Small intestine (tissue), 16 donors: Measurements from ENCODE around the gene ZNF529. TPM values are rescaled to one million over a fixed set of nuclear protein-coding genes. Genes with fewer than 3 reads are reported as not detected.
"Not testable (repeated sequence)": the region's sequence is repeated elsewhere in the genome, so short reads cannot be mapped to it uniquely, and the experiment has no call there.

Source experiments
- DNase-seq, 2 donors: peaks; one replicate each; pipeline versions ENCODE4 v3.0.0 to v3.0.0-alpha.2; 2013
- FAIRE-seq: peaks from 2 replicates; lab custom pipeline; 2012; peaks lifted over from hg19 to GRCh38; lab: Jason Lieb, UNC
- H3K27ac ChIP-seq, 3 donors: one replicate each; pipeline ENCODE4 v1.5.1; 2013; ENCODE audit warnings: low read length in 2 of 3, mild to moderate bottlenecking in 2 of 3, control low read depth in 1 of 3, inconsistent platforms in 1 of 3, low read depth in 1 of 3, moderate library complexity in 1 of 3
- H3K27me3 ChIP-seq, 3 donors: one replicate each; pipeline ENCODE4 v1.6.1; 2013; ENCODE audit warnings: low read length in 3 of 3, inconsistent platforms in 1 of 3; ENCODE audit not compliant: control insufficient read depth in 3 of 3, insufficient read depth in 3 of 3
- H3K36me3 ChIP-seq, 3 donors: one replicate each; pipeline ENCODE4 v1.6.1; 2013; ENCODE audit warnings: low read length in 3 of 3, inconsistent platforms in 1 of 3, low read depth in 1 of 3, mild to moderate bottlenecking in 1 of 3, moderate library complexity in 1 of 3; ENCODE audit not compliant: control insufficient read depth in 3 of 3, insufficient read depth in 2 of 3
- H3K4me1 ChIP-seq, 3 donors: one replicate each; pipeline ENCODE4 v1.6.1; 2013; ENCODE audit warnings: low read length in 2 of 3, inconsistent platforms in 1 of 3, low read depth in 1 of 3, mild to moderate bottlenecking in 1 of 3, moderate library complexity in 1 of 3; ENCODE audit not compliant: control insufficient read depth in 3 of 3, insufficient read depth in 2 of 3
- H3K4me3 ChIP-seq, 3 donors: one replicate each; pipeline ENCODE4 v1.5.1; 2013; ENCODE audit warnings: low read length in 3 of 3, control low read depth in 1 of 3, inconsistent platforms in 1 of 3, low read depth in 1 of 3, mild to moderate bottlenecking in 1 of 3, moderate library complexity in 1 of 3
- H3K9me3 ChIP-seq, 2 donors: one replicate each; pipeline ENCODE4 v1.6.1; 2013; ENCODE audit warnings: low read depth in 1 of 2, low read length in 1 of 2; ENCODE audit not compliant: control insufficient read depth in 2 of 2, insufficient read depth in 1 of 2
- WGBS, 3 donors: extraction: QIAGEN DNeasy Blood & Tissue Kit; methylation state at CpG; one replicate each; pipeline ENCODE4 v1.1.7; 2013; 5-methylcytosine and 5-hydroxymethylcytosine counted together
- long read RNA-seq, 10 donors: transcript quantifications; one replicate each; lab custom pipeline, GENCODE V29; 2026
- polyA plus RNA-seq, 4 donors: library from polyadenylated mRNA; stranded (reverse) in 3 of 4; unstranded in 1 of 4; fragments of 200-250 nt in 3 of 4; fragments of 120-200 nt in 1 of 4; gene quantifications; one replicate each; pipeline versions ENCODE4 v1.2.1 to v1.2.3, GENCODE V29; 2013
- donor health status: healthy with polysubstance abuse.
- donor health status: control.
- donor health status: control.
- donor health status: Bipolar disorder and iron deficiency.
- donor health status: healthy.

The ZNF529 gene
- polyA plus RNA-seq: 10 to 100 TPM in 1 of 4 donors, 1 to 10 TPM in 2, under 1 TPM in 1; 0.81 to 16.1 (median 1.7) TPM
- long read RNA-seq, donor 1, full-length matches to known transcripts: 3 of 12 reads
- long read RNA-seq, donor 1, partial matches to known transcripts: 9 of 12 reads
- long read RNA-seq, donor 1, other reads (novel, unspliced or antisense): 0 of 12 reads
- long read RNA-seq, donor 2, full-length matches to known transcripts: 1 of 1 reads
- long read RNA-seq, donor 2, partial matches to known transcripts: 0 of 1 reads
- long read RNA-seq, donor 2, other reads (novel, unspliced or antisense): 0 of 1 reads
- long read RNA-seq, donor 3, full-length matches to known transcripts: 3 of 10 reads
- long read RNA-seq, donor 3, partial matches to known transcripts: 7 of 10 reads
- long read RNA-seq, donor 3, other reads (novel, unspliced or antisense): 0 of 10 reads
- long read RNA-seq, donor 4: 0 reads
- long read RNA-seq, donor 5: 0 reads
- long read RNA-seq, donor 6, full-length matches to known transcripts: 1 of 1 reads
- long read RNA-seq, donor 6, partial matches to known transcripts: 0 of 1 reads
- long read RNA-seq, donor 6, other reads (novel, unspliced or antisense): 0 of 1 reads
- long read RNA-seq, donor 7, full-length matches to known transcripts: 2 of 28 reads
- long read RNA-seq, donor 7, partial matches to known transcripts: 26 of 28 reads
- long read RNA-seq, donor 7, other reads (novel, unspliced or antisense): 0 of 28 reads
- long read RNA-seq, donor 8: 0 reads
- long read RNA-seq, donor 9: 0 reads
- long read RNA-seq, donor 10, full-length matches to known transcripts: 2 of 2 reads
- long read RNA-seq, donor 10, partial matches to known transcripts: 0 of 2 reads
- long read RNA-seq, donor 10, other reads (novel, unspliced or antisense): 0 of 2 reads

- H3K27ac ChIP-seq: peak within 1 kb of the TSS; percentile 76 to 93 (median 84)
- peaks cover 10 to 25% (median 14%) of the 10 kb centered on the region in 3 donors for H3K36me3 ChIP-seq
- H3K4me1 ChIP-seq: peaks cover 0 to 3% (median 0%) of the 10 kb centered on the region in 3 donors
- DNase-seq (peak; percentile 96 to 98), FAIRE-seq (no peak)
- peaks cover 0 to 34% of the 10 kb centered on the region in 2 donors for H3K9me3 ChIP-seq
- H3K27me3 ChIP-seq: no peaks in the 10 kb centered on the region
- 1% methylated on average over 66 of the region's 66 CpGs for WGBS, 3 donors
- H3K4me3 ChIP-seq: peak within 1 kb of the TSS; percentile 68 to 91 (median 69)
Observed at GRCh38 chr19:36573020-36573894, at the start of gene ZNF529. TSS of gene ZNF529 (minus strand) at chr19:36573292. CDS start at chr19:36572346, 946 bp downstream.

- no peak for DNase-seq
- H3K27ac ChIP-seq: peak overlapping the region in 2 of 3 donors; percentile 17 to 87
- no peak for FAIRE-seq
- peaks cover 0 to 6% of the 10 kb centered on the region in 2 donors for H3K9me3 ChIP-seq
- peaks cover 0 to 4% (median 0%) of the 10 kb centered on the region in 3 donors for H3K36me3 ChIP-seq
- peak overlapping the region in 2 of 3 donors; percentile 2 to 80 for H3K4me3 ChIP-seq
- H3K27me3 ChIP-seq: no peaks in the 10 kb centered on the region
- peaks cover 0 to 4% (median 0%) of the 10 kb centered on the region in 3 donors for H3K4me1 ChIP-seq
- WGBS, 3 donors: 0 to 14% (median 3%) methylated on average over 1 of the region's 1 CpG
Observed at GRCh38 chr19:36605877-36606478, 32.9 kb upstream of the ZNF529 start.

GRCh38 chr19:36605101-36605876 is 32.2 kb upstream of the ZNF529 start, which contains the start of gene ZNF382:
TSS of gene ZNF382 (plus strand) at chr19:36605313. CDS start at chr19:36609915, 4,602 bp downstream.
- FAIRE-seq: no peak
- H3K27ac ChIP-seq: peak within 1 kb of the TSS; percentile 52 to 87 (median 57)
- DNase-seq: peak; percentile 34 to 70
- peaks cover 0 to 2% (median 0%) of the 10 kb centered on the region in 3 donors for H3K36me3 ChIP-seq
- H3K4me3 ChIP-seq: peak within 1 kb of the TSS; percentile 59 to 80 (median 71)
- peaks cover 0 to 6% of the 10 kb centered on the region in 2 donors for H3K9me3 ChIP-seq
- H3K27me3 ChIP-seq: no peaks in the 10 kb centered on the region
- peaks cover 0 to 4% (median 0%) of the 10 kb centered on the region in 3 donors for H3K4me1 ChIP-seq
- WGBS, 3 donors: 2 to 36% (median 27%) methylated on average over 69 to 73 of the region's 73 CpGs

- DNase-seq (peak; percentile 24 to 71), FAIRE-seq (no peak)
- H3K27ac ChIP-seq: peak overlapping the region in 2 of 3 donors; percentile 57 to 87
- H3K9me3 ChIP-seq: peaks cover 0 to 6% of the 10 kb centered on the region in 2 donors
- 2 to 21% (median 14%) methylated on average over 17 to 21 of the region's 21 CpGs for whole genome bisulfite sequencing, 3 donors
- H3K27me3 ChIP-seq: no peaks in the 10 kb centered on the region
- peaks cover 0 to 4% (median 0%) of the 10 kb centered on the region in 3 donors for H3K4me1 ChIP-seq
- H3K4me3 ChIP-seq: peak overlapping the region; percentile 59 to 80 (median 71)
- no peaks in the 10 kb centered on the region for H3K36me3 ChIP-seq
Observed at GRCh38 chr19:36604656-36605100, 31.6 kb upstream of the ZNF529 start.

GRCh38 chr19:36602681-36603080 is 29.6 kb upstream of the ZNF529 start:
- FAIRE-seq, DNase-seq, H3K4me3 ChIP-seq, H3K36me3 ChIP-seq, H3K27me3 ChIP-seq, H3K4me1 ChIP-seq, H3K9me3 ChIP-seq, H3K27ac ChIP-seq: not testable (repeated sequence)
- 84 to 92% (median 90%) methylated on average over 9 to 10 of the region's 10 CpGs for WGBS, 3 donors

GRCh38 chr19:36579255-36579654 is 6.2 kb upstream of the ZNF529 start:
- H3K36me3 ChIP-seq: peaks cover 10 to 28% (median 11%) of the 10 kb centered on the region in 3 donors
- H3K4me3 ChIP-seq: no peak overlapping the region
- H3K4me1 ChIP-seq: no peaks in the 10 kb centered on the region
- no peak overlapping the region for H3K27ac ChIP-seq
- DNase-seq (no peak), FAIRE-seq (no peak)
- H3K27me3 ChIP-seq: no peaks in the 10 kb centered on the region
- H3K9me3 ChIP-seq: peaks cover 0 to 32% of the 10 kb centered on the region in 2 donors
